Mammary epithelial cell (primary cell): ENCODE results near the gene TUBB3.

Source experiments
- CTCF ChIP-seq, 2 donors: IDR thresholded peaks in 1 of 2; conservative IDR thresholded peaks in 1 of 2; 2 replicates each; pipeline ENCODE4 v1.5.1; 2011 to 2012; ENCODE audit warnings: inconsistent platforms in 2 of 2, low read length in 2 of 2, mild to moderate bottlenecking in 2 of 2, control low read depth in 1 of 2, low read depth in 1 of 2; ENCODE audit not compliant: insufficient read depth in 1 of 2; ENCODE audit errors: extremely low read depth in 1 of 2
- EZH2 ChIP-seq: IDR thresholded peaks from 2 replicates; pipeline ENCODE4 v1.6.1; 2012; ENCODE audit warnings: low read length, inconsistent platforms, borderline replicate concordance

- no peak for TF ChIP-seq CTCF (conservative IDR thresholded peaks at IDR 0.05 in 1 of 2, IDR thresholded peaks at IDR 0.05 in 1 of 2; ENCODE audit: extremely low read depth in 1 of 2, insufficient read depth in 1 of 2, low read depth in 1 of 2, low read length in 2 of 2)
- no peak for TF ChIP-seq EZH2
Observed at GRCh38 chr16:89956505-89957215, 33.5 kb downstream of the TUBB3 start.
